Mesothelial cell of epicardium (in vitro differentiated cells): ENCODE measurements around the gene IBA57. TPM values are rescaled to one million over a fixed set of nuclear protein-coding genes. Genes with fewer than 3 reads are reported as not detected.
A peak's percentile ranks its signal among the peaks of the same experiment; 100 is the strongest.
"Not testable (repeated sequence)": the region's sequence is repeated elsewhere in the genome, so short reads cannot be mapped to it uniquely, and the experiment has no call there.

Source experiments
- DNase-seq, 2 experiments: peaks; one replicate each; pipeline ENCODE4 v3.0.0; 2021; ENCODE audit warnings: low spot score in 2 of 2; ENCODE audit not compliant: unreplicated experiment in 2 of 2
- H3K27ac Mint-ChIP-seq: 2 replicates; pipeline ENCODE4 v1.8.0; 2021; ENCODE audit warnings: mixed read lengths
- H3K27me3 Mint-ChIP-seq: 2 replicates; pipeline ENCODE4 v1.8.0; 2021; ENCODE audit warnings: low read depth, mixed read lengths
- H3K36me3 Mint-ChIP-seq: 2 replicates; pipeline ENCODE4 v1.8.0; 2021; ENCODE audit warnings: mixed read lengths
- H3K4me1 Mint-ChIP-seq: 2 replicates; pipeline ENCODE4 v1.8.0; 2021; ENCODE audit warnings: mixed read lengths
- H3K4me3 Mint-ChIP-seq: 2 replicates; pipeline ENCODE4 v1.8.0; 2021; ENCODE audit warnings: mild to moderate bottlenecking, moderate library complexity, mixed read lengths
- H3K9me3 Mint-ChIP-seq: 2 replicates; pipeline ENCODE4 v1.8.0; 2021; ENCODE audit warnings: mixed read lengths
- CTCF ChIP-seq: fragments of 200-600 bp; sonication (generic); IDR thresholded peaks from one replicate; pipeline ENCODE4 v1.5.0; 2021; ENCODE audit warnings: antibody characterized with exemption; ENCODE audit not compliant: unreplicated experiment
- total RNA-seq: library from RNA; stranded (reverse); gene quantifications from 3 replicates; pipeline ENCODE4 v1.2.1, GENCODE V29; 2021

Gene IBA57
- total RNA-seq, 1 donor from 2014 or later = 11.8 TPM

- no peak for TF ChIP-seq CTCF
- Mint-ChIP-seq H3K36me3 (peaks cover 71% of the 10 kb centered on the region), H3K27ac (no peak overlapping the region), H3K9me3 (no peaks in the 10 kb centered on the region), H3K4me3 (no peak overlapping the region), H3K4me1 (no peaks in the 10 kb centered on the region), H3K27me3 (no peaks in the 10 kb centered on the region)
- DNase-seq = no peak
Measured at GRCh38 chr1:228225740-228226139, 60.1 kb downstream of the IBA57 start.

DNA sequence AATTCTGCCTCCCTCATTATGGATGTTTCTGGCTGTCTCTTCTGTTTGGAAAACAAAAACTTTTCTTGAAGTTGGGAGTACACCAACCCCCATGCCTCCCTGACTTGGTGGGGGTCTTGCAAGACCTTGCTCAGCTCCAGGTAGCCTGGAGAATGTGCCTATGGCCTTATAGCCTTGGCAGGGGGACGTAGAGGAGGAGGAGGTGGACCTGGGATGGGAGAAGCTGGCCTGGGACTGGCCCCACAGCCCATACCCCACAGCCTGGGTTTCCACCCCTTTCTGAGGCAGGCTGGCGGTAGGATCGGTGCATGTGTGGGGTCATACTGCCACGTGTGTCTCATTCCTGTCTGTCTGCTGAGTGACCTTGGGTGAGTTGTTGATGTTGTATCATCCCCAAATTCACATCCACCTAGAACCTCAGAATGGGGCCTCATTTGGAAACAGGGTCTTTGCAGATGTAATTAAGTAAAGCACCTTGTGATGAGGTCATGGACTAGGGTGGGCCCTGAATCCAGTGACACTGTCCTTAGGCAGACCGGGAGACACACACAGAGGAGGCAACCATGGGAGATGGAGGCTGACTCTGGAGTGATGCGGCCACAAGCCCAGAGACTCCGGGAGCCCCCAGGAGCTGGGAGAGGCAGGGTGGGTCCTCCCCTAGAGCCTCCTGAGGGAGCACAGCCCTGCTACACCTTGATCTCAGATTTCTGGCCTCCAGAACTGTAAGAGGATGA, 60.7 kb downstream of the IBA57 start:
- H3K4me1 Mint-ChIP-seq = no peaks in the 10 kb centered on the region
- no peaks in the 10 kb centered on the region for H3K9me3 Mint-ChIP-seq
- no peak for TF ChIP-seq CTCF
- no peak overlapping the region for H3K4me3 Mint-ChIP-seq
- no peaks in the 10 kb centered on the region for H3K27me3 Mint-ChIP-seq
- peak in 1 of 2 experiments; percentile 27 for DNase-seq
- no peak overlapping the region for H3K27ac Mint-ChIP-seq
- H3K36me3 Mint-ChIP-seq = peaks cover 69% of the 10 kb centered on the region

DNA sequence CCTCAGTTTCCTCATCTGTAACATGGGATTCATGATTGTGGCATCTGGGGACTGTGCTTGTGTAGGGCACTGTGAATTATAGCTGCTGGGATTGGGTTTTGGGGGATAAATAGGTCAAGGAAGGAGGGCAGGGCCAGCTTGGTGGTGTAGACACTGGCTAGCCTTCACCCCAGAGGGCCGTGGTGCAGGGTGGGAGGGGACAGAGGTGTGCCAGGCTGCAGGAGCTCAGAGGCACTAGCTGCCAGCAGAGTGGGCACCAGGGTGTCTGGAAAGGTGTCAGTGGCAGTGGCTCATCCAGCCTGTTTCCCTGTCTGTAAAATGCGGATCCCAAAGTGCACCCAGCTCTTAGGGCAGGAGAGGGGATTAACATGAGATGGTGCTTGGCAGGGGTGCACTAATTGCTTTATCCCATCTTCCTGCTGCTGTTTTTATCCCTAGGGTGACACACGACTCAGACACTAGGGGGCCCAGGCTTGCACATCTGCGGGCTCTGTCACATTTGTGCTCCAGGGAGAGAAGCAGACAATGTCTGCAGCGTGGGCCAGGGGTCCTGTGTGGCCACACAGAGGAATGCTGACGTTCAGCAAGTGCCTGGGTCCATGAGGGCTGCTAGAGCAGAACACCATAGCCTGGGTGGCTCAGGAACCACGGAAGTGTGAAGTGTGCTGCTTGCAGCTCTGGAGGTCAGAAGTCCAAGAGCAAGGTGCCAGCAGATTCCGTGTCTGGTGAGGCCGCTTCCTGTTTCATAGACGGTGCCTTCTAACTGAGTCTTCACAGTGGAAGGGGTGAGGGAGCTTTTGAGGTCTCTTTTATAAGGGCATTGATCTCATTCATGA, 61.6 kb downstream of the IBA57 start:
- Mint-ChIP-seq H3K4me3 (no peak overlapping the region), H3K27ac (no peak overlapping the region), H3K4me1 (no peaks in the 10 kb centered on the region), H3K27me3 (no peaks in the 10 kb centered on the region), H3K36me3 (peaks cover 72% of the 10 kb centered on the region), H3K9me3 (peaks cover 4% of the 10 kb centered on the region)
- peak in 1 of 2 experiments; percentile 31 for DNase-seq
- TF ChIP-seq CTCF = no peak

DNA sequence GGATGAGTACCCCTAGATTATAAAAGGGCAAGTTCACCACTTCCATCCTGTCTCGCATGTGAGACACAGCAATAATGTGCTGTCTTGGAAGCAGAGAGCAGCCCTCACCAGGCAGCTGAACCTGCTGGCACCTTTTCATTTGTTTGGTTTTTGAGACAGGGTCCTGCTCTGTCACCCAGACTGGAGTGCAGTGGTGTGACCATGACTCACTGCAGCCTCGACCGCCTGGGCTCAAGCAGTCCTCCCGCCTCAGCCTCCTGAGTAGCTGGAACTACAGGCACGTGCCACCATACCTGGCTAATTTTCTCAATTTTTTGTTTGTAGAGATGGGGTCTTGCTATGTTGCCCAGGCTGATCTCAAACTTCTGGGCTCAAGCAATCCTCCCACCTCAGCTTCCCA, 62.5 kb downstream of the IBA57 start:
- not testable (repeated sequence) for H3K4me1 Mint-ChIP-seq, H3K27me3 Mint-ChIP-seq, H3K4me3 Mint-ChIP-seq, H3K27ac Mint-ChIP-seq
- peaks cover 13% of the 10 kb centered on the region for H3K9me3 Mint-ChIP-seq
- DNase-seq = peak in 1 of 2 experiments; percentile 28
- peaks cover 72% of the 10 kb centered on the region for H3K36me3 Mint-ChIP-seq

GRCh38 chr1:228228601-228229074, 63.0 kb downstream of the IBA57 start:
- no peak for TF ChIP-seq CTCF
- DNase-seq = no peak
- Mint-ChIP-seq H3K4me1 (no peaks in the 10 kb centered on the region), H3K36me3 (peaks cover 74% of the 10 kb centered on the region), H3K4me3 (no peak overlapping the region), H3K27me3 (no peaks in the 10 kb centered on the region), H3K9me3 (peaks cover 18% of the 10 kb centered on the region), H3K27ac (no peak overlapping the region)

GRCh38 chr1:228231189-228231588, 65.6 kb downstream of the IBA57 start:
- no peak overlapping the region for H3K4me3 Mint-ChIP-seq

More at GRCh38 chr1:228231189-228231588, 65.6 kb downstream of the IBA57 start:
- H3K27me3 Mint-ChIP-seq = no peaks in the 10 kb centered on the region
- no peak for DNase-seq
- H3K9me3 Mint-ChIP-seq = peaks cover 33% of the 10 kb centered on the region
- no peaks in the 10 kb centered on the region for H3K4me1 Mint-ChIP-seq
- H3K27ac Mint-ChIP-seq = no peak overlapping the region
- no peak for TF ChIP-seq CTCF
- peaks cover 67% of the 10 kb centered on the region for H3K36me3 Mint-ChIP-seq
